Measurements from ENCODE around the gene L3MBTL4.
A peak's percentile ranks its signal among the peaks of the same experiment; 100 is the strongest.
"Not testable (repeated sequence)": the region's sequence is repeated elsewhere in the genome, so short reads cannot be mapped to it uniquely, and the experiment has no call there.

The L3MBTL4 gene

DNA sequence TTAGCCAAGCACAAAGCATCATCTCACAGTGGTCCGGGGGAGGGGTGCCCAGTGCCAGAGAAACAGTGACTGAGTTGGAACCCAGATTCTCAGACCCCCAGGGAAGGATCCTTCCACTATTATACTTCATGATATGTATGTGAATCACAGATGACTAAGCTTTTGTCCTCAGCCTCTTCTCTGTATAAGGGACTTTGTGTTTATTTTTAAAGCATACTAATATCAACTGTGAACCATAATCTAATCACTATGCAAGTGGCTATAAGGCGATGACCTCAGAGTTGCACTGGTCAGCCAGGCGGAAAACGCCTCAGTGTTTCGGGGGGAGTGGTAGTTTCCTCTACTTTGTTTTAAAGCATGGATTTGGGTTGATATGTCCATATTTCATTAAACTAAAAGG lies 359.0 kb downstream of the L3MBTL4 start:
- TF ChIP-seq, protein P1, sequence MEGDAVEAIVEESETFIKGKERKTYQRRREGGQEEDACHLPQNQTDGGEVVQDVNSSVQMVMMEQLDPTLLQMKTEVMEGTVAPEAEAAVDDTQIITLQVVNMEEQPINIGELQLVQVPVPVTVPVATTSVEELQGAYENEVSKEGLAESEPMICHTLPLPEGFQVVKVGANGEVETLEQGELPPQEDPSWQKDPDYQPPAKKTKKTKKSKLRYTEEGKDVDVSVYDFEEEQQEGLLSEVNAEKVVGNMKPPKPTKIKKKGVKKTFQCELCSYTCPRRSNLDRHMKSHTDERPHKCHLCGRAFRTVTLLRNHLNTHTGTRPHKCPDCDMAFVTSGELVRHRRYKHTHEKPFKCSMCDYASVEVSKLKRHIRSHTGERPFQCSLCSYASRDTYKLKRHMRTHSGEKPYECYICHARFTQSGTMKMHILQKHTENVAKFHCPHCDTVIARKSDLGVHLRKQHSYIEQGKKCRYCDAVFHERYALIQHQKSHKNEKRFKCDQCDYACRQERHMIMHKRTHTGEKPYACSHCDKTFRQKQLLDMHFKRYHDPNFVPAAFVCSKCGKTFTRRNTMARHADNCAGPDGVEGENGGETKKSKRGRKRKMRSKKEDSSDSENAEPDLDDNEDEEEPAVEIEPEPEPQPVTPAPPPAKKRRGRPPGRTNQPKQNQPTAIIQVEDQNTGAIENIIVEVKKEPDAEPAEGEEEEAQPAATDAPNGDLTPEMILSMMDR (IDR thresholded peaks at IDR 0.05; ENCODE audit: low read depth, low read length, missing control alignments): no peak
- no peak overlapping the region for H3K4me3 ChIP-seq (replicated peaks; ENCODE audit: low read depth, low read length)

DNA sequence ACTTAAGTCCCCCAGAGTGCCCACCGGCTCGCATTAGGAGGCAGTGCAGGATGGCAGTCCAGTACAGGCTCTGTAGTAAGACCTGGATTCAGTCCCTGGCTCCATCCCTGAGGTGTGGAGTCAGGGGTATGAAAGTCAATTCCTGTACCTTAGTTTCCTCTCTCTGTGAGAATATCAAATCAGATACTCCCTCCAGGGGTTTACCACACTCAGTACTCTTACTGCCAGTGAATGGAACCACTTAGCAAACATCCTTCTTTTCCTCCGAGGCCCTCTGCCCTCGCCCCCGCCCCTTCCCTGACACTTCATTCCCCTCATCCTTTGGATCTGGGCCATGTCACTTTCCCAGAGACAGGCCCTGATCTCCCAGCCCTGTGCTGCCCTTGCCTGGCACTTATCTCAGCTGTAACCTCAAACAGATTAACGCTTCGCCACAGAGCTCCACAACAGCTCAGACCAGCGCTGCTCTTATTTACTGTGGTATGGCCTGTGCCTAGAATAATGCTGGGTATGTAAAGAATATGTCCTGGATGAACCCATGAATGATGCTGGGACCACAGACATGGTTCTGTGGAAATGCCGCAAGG lies 360.4 kb downstream of the L3MBTL4 start:
- TF ChIP-seq, protein P1 (IDR thresholded peaks at IDR 0.05; ENCODE audit: low read depth, low read length, missing control alignments): no peak
- no peak overlapping the region for H3K4me3 ChIP-seq (replicated peaks; ENCODE audit: low read depth, low read length)
- DNase-seq (ENCODE audit: extremely low read depth, low read depth): no peak

More for the DNA sequence above, 359.0 kb downstream of the L3MBTL4 start:
- DNase-seq (ENCODE audit: extremely low read depth, low read depth): peak; percentile 26

DNA sequence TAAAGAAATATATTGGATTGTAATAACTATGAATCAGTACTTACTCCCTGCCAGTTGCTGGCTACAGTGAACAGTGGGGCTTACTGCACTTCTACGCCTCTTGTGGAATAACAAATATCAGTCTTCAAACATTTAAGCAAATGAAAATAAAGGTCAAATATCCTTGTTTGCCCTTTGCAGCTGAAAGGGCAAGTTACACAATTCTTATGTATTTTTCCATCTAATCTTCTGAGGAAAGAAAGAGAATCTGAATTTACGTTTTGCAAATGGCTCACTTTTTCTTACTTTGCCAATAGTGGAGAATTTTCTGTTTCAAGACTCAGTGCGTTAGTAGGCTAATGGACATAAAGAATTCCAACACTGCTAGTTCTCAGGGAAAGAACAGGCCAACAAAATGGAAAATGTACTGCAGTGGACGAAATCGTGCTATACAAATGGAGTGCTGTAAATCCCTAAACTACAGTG lies 362.2 kb downstream of the L3MBTL4 start:
- TF ChIP-seq, protein P1 (IDR thresholded peaks at IDR 0.05; ENCODE audit: low read depth, low read length, missing control alignments): no peak
- H3K4me3 ChIP-seq (replicated peaks; ENCODE audit: low read depth, low read length): no peak overlapping the region
- DNase-seq (ENCODE audit: extremely low read depth, low read depth): no peak

DNA sequence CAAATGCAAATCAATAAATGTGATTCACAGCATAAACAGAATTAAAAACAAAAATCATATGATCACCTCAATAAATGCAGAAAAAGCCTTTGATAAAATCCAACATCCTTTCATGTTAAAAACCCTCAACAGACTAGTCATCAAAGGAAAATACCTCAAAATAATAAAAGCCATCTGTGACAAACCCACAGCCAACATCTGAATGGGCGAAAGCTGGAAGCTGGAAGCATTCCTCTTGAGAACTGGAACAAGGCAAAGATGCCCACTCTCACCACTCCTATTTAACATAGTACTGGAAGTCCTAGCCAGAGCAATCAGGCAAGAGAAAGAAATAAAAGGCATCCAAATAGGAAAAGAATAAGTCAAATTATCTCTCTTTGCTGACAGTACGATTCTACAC lies 367.1 kb downstream of the L3MBTL4 start:
- DNase-seq (ENCODE audit: extremely low read depth, low read depth); H3K4me3 ChIP-seq (replicated peaks; ENCODE audit: low read depth, low read length): not testable (repeated sequence)

DNA sequence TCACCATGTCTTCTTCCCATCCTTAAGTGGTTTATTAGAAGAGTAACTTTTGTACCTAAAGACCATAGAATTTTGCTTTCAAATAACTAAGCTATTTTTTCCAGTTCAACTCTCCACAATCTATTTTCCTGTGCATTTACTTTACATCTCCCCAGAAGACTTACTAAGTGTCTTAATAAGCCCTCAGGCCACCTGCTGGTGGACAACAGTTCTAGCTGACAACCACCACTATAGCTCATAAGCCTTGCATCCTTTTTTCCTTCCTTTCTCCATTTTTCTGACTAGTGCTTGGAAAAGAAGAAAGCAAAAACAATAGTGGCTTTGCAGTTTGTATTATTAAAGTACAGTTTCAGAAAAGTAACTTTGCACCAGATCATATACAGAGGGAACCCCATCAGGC lies 369.9 kb downstream of the L3MBTL4 start:
- TF ChIP-seq, protein P1 (IDR thresholded peaks at IDR 0.05; ENCODE audit: low read depth, low read length, missing control alignments): peak; percentile 17
- no peak for DNase-seq (ENCODE audit: extremely low read depth, low read depth)
- no peak overlapping the region for H3K4me3 ChIP-seq (replicated peaks; ENCODE audit: low read depth, low read length)

DNA sequence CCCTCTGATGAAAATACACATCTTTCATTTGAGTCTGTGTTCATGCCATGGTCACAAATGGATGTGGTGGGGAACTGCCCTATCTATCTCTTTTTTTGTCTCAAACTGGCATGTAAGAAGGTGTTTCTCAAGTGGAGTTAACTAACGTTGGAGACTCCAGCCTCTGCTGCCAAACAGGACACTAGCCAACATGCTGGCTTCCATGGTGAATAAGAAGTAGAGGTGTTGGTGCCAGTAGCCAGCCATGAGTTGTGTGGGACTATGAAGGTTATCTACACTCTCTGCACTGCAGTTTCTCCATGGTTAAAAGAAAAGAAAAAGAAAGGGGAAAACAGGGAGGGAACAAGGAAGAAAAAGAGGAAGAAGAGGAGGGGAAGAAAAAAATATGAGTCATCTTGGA lies 370.4 kb downstream of the L3MBTL4 start:
- H3K4me3 ChIP-seq (replicated peaks; ENCODE audit: low read depth, low read length): no peak overlapping the region
- TF ChIP-seq, protein P1 (IDR thresholded peaks at IDR 0.05; ENCODE audit: low read depth, low read length, missing control alignments): no peak
- DNase-seq (ENCODE audit: extremely low read depth, low read depth): no peak

DNA sequence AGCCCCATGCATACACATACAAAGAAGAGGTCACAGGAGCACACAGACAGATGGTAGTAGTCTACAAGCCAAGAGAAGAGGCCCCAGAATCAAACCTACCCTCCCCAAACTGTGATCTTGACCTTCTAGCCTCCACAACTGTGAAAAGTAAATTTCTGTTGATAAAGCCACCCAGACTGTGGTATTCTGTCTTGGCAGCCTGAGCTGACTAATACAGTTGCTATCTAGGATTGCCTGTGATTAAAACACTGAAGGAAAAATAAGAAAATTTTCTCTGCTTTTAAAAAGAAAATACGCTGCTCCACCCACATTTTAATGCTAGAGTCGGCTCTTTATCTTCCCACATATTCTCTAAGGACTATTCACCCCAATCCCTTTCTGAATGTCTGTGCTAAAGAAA lies 375.7 kb downstream of the L3MBTL4 start:
- TF ChIP-seq, protein P1 (IDR thresholded peaks at IDR 0.05; ENCODE audit: low read depth, low read length, missing control alignments): no peak
- no peak overlapping the region for H3K4me3 ChIP-seq (replicated peaks; ENCODE audit: low read depth, low read length)
- DNase-seq (ENCODE audit: extremely low read depth, low read depth): no peak
